ENCODE data around the gene SYNPO2L. TPM values are rescaled to one million over a fixed set of nuclear protein-coding genes. Genes with fewer than 3 reads are reported as not detected.

Gene SYNPO2L
- total RNA-seq = under 0.01 TPM in 1 of 2 replicates, not detected in the other

DNA sequence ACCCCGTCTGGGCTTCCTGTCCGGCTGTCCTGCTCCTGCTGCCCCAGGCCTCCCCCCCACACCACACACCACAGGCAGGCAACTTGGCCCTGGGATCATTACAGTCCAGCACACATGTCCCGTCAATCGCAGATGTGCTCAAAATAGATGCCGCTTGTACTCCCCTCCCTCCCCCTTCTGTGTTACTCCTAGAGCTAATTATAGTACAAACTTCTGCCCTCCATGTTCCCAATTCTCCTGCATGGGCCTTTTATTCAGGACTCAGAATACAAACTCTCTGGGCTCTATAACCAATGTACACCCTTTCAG, at the start of gene SYNPO2L:
SYNPO2L (minus strand) TSS at position 40 of the 309 bp plus-strand sequence. CDS start 107 bp downstream, outside the sequence.

DNA sequence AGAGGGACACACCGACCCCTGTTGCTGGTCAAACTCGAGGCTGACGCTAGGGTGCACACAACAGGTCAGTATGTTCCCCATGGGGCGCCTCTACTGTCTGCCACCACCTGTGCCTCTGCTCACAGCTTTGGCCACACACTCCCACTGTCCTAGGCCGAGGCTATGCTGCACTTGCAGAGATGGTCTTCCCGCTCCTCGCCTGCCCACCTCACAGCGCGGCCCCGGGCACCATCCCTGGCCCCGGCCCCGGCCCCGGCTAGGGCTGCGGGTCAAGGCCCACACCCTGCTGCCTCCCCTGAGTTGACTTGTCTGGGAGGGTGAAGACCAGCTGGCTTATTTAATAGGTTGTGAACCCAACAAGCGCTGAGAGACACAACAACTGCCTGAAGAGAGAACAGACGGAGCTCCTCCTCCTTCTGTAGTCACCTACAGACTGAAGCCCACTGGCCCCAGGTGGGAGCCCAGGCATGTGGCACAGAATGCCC, 41.9 kb upstream of the SYNPO2L start, which contains the start of gene AGAP5:
AGAP5 (minus strand) TSS at position 435 of the 485 bp plus-strand sequence; CDS start at position 81, 354 bp downstream.

GRCh38 chr10:73641328-73642060, 14.3 kb downstream of the SYNPO2L start, which contains the start of gene MYOZ1:
Gene MYOZ1 (minus strand): TSS chr10:73641474. CDS start chr10:73640017, 1,457 bp downstream.

Other genes with a start within 250 kb of the SYNPO2L start
- 116 and 146 TPM in 2 replicates for gene ANXA7, start 242.0 kb downstream of the SYNPO2L start, total RNA-seq
- gene MSS51, start 222.5 kb downstream of the SYNPO2L start, total RNA-seq = 1.5 and 2.5 TPM in 2 replicates
- gene PPP3CB, start 160.0 kb downstream of the SYNPO2L start, total RNA-seq = 23.3 and 25.7 TPM in 2 replicates
- gene USP54, start 64.7 kb downstream of the SYNPO2L start, total RNA-seq = 8.1 and 10.4 TPM in 2 replicates
- gene MYOZ1, start 14.6 kb downstream of the SYNPO2L start, total RNA-seq = not detected in 2 replicates
- 3.3 and 5.5 TPM in 2 replicates for gene AGAP5, start 42.1 kb upstream of the SYNPO2L start, total RNA-seq
- 32.7 and 56.3 TPM in 2 replicates for gene SEC24C, start 88.3 kb upstream of the SYNPO2L start, total RNA-seq
- 19.7 and 19.8 TPM in 2 replicates for gene CHCHD1, start 126.0 kb upstream of the SYNPO2L start, total RNA-seq
- 47.8 and 55.3 TPM in 2 replicates for gene ZSWIM8, start 129.6 kb upstream of the SYNPO2L start, total RNA-seq
- 14.3 and 20.1 TPM in 2 replicates for gene NDST2, start 155.6 kb upstream of the SYNPO2L start, total RNA-seq
- 18.7 and 22.1 TPM in 2 replicates for gene CAMK2G, start 218.5 kb upstream of the SYNPO2L start, total RNA-seq